HEK293 (cell line): ENCODE results near the gene ZNF618.

Source experiments
- CTCF ChIA-PET: fragments of 350-600 bp; formaldehyde crosslinking; extraction: SDS; loops from one replicate; lab custom pipeline; 2021; ENCODE audit warnings: antibody characterized with exemption; lab: Yijun Ruan, JAX
- POLR2A ChIA-PET: fragments of 300-600 bp; formaldehyde crosslinking; extraction: SDS; loops from one replicate; lab custom pipeline; 2020; ENCODE audit warnings: antibody characterized with exemption, inconsistent platforms; lab: Yijun Ruan, JAX
- H3K27ac ChIP-seq: fragments of 200-500 bp; sonication (Bioruptor generic); 2 replicates; pipeline ENCODE4 v1.5.1; 2014; ENCODE audit warnings: low read depth, low read length, control low read depth, inconsistent platforms; ENCODE audit errors: extremely low read depth
- H3K36me3 ChIP-seq, 2 experiments: fragments of 200-500 bp in 1 of 2; sonication (Bioruptor generic) in 1 of 2; 1 replicate in 1 of 2; 2 replicates in 1 of 2; pipeline ENCODE4 v1.5.1; 2014 to 2017; ENCODE audit warnings: inconsistent platforms in 2 of 2, low read length in 2 of 2; ENCODE audit not compliant: control insufficient read depth in 2 of 2, insufficient read depth in 1 of 2
- H3K4me1 ChIP-seq: fragments of 200-500 bp; sonication (Bioruptor generic); 2 replicates; pipeline ENCODE4 v1.5.1; 2014; ENCODE audit warnings: mild to moderate bottlenecking, low read length, inconsistent platforms; ENCODE audit not compliant: control insufficient read depth, insufficient read depth
- H3K4me3 ChIP-seq: 2 replicates; pipeline ENCODE4 v1.5.1; 2011; ENCODE audit warnings: low read depth, mild to moderate bottlenecking, control low read depth, low read length, moderate library complexity
- H3K9me3 ChIP-seq: fragments of 200-500 bp; sonication (Bioruptor generic); 2 replicates; pipeline ENCODE4 v1.5.1; 2014; ENCODE audit warnings: low read depth, low read length, inconsistent platforms; ENCODE audit not compliant: control insufficient read depth, insufficient read depth
- BCL6B ChIP-seq: fragments of 450-650 bp; formaldehyde crosslinking; IDR thresholded peaks from 2 replicates; pipeline ENCODE4 v1.5.1; 2017; ENCODE audit warnings: missing biosample characterization, missing genetic modification characterization
- GLI2 ChIP-seq: fragments of 450-650 bp; formaldehyde crosslinking; IDR thresholded peaks from 2 replicates; pipeline ENCODE4; 2017; ENCODE audit warnings: missing biosample characterization, missing genetic modification characterization, low read depth, borderline replicate concordance
- KLF1 ChIP-seq: fragments of 450-650 bp; formaldehyde crosslinking; IDR thresholded peaks from 2 replicates; pipeline ENCODE4 v1.5.1; 2016; ENCODE audit warnings: missing biosample characterization, missing genetic modification characterization
- KLF16 ChIP-seq: fragments of 450-650 bp; formaldehyde crosslinking; IDR thresholded peaks from 2 replicates; pipeline ENCODE4 v1.5.1; 2017; ENCODE audit warnings: missing biosample characterization, missing genetic modification characterization
- MEIS1 ChIP-seq: sonication (generic); formaldehyde crosslinking; IDR thresholded peaks from 2 replicates; pipeline ENCODE4 v1.8.1; 2022; ENCODE audit warnings: missing genetic modification reagents, mild to moderate bottlenecking, borderline replicate concordance
- YY1 ChIP-seq: fragments of 450-650 bp; formaldehyde crosslinking; IDR thresholded peaks from 2 replicates; pipeline ENCODE4 v1.5.1; 2018; ENCODE audit warnings: missing biosample characterization, missing genetic modification characterization
- ZFP3 ChIP-seq: fragments of 450-650 bp; formaldehyde crosslinking; IDR thresholded peaks from 2 replicates; pipeline ENCODE4 v1.5.1; 2016; ENCODE audit warnings: low read depth, missing biosample characterization, missing genetic modification characterization
- ZNF132 ChIP-seq: fragments of 450-650 bp; formaldehyde crosslinking; IDR thresholded peaks from 2 replicates; pipeline ENCODE4 v1.5.1; 2017; ENCODE audit warnings: missing biosample characterization, missing genetic modification characterization, borderline replicate concordance
- ZNF175 ChIP-seq: fragments of 450-650 bp; formaldehyde crosslinking; IDR thresholded peaks from 2 replicates; pipeline ENCODE4 v1.5.1; 2016; ENCODE audit warnings: missing biosample characterization, missing genetic modification characterization
- ZNF184 ChIP-seq: fragments of 450-650 bp; IDR thresholded peaks from 2 replicates; pipeline ENCODE4 v1.5.1; 2018; ENCODE audit warnings: missing biosample characterization, mild to moderate bottlenecking, missing genetic modification characterization
- ZNF2 ChIP-seq: fragments of 450-650 bp; formaldehyde crosslinking; IDR thresholded peaks from 2 replicates; pipeline ENCODE4 v1.5.1; 2016; ENCODE audit warnings: missing biosample characterization, missing genetic modification characterization
- ZNF274 ChIP-seq, 2 experiments: fragments of 200-500 bp in 1 of 2; fragments of 450-650 bp in 1 of 2; sonication (Bioruptor generic) in 1 of 2; formaldehyde crosslinking in 1 of 2; IDR thresholded peaks; 2 replicates each; pipeline versions ENCODE4 v1.5.1 to v1.6.1; 2014 to 2016; ENCODE audit warnings: borderline replicate concordance in 1 of 2, inconsistent platforms in 1 of 2, low read length in 1 of 2, missing biosample characterization in 1 of 2, missing genetic modification characterization in 1 of 2
- ZNF488 ChIP-seq: fragments of 450-650 bp; formaldehyde crosslinking; IDR thresholded peaks from 2 replicates; pipeline ENCODE4 v1.5.1; 2016; ENCODE audit warnings: missing biosample characterization, missing genetic modification characterization
- ZNF521 ChIP-seq: fragments of 450-650 bp; formaldehyde crosslinking; IDR thresholded peaks from 2 replicates; pipeline ENCODE4 v1.5.1; 2017; ENCODE audit warnings: missing biosample characterization, mild to moderate bottlenecking, missing genetic modification characterization
- ZNF530 ChIP-seq: fragments of 450-650 bp; formaldehyde crosslinking; IDR thresholded peaks from 2 replicates; pipeline ENCODE4 v1.5.1; 2016; ENCODE audit warnings: low read depth, missing biosample characterization, missing genetic modification characterization
- ZNF561 ChIP-seq: fragments of 450-650 bp; IDR thresholded peaks from 2 replicates; pipeline ENCODE4 v1.5.1; 2018; ENCODE audit warnings: missing biosample characterization, missing genetic modification characterization, borderline replicate concordance
- ZNF639 ChIP-seq: fragments of 450-650 bp; formaldehyde crosslinking; IDR thresholded peaks from 2 replicates; pipeline ENCODE4 v1.5.1; 2016; ENCODE audit warnings: missing biosample characterization, missing genetic modification characterization
- ZNF791 ChIP-seq: fragments of 450-650 bp; formaldehyde crosslinking; IDR thresholded peaks from 2 replicates; pipeline ENCODE4 v1.5.1; 2016; ENCODE audit warnings: missing biosample characterization, missing genetic modification characterization
- ZNF792 ChIP-seq: fragments of 450-650 bp; formaldehyde crosslinking; IDR thresholded peaks from 2 replicates; pipeline ENCODE4 v1.5.1; 2016; ENCODE audit warnings: missing biosample characterization, missing genetic modification characterization

The ZNF618 gene

GRCh38 chr9:114005371-114006154 lies 129.5 kb downstream of the ZNF618 start (continued):
- TF ChIP-seq ZNF488 (tag by site-specific recombination) (no peak), ZFP3 (no peak), GLI2 (tag by site-specific recombination) (no peak), ZNF2 (tag by site-specific recombination) (no peak), ZNF132 (tag by site-specific recombination) (no peak), ZNF184 (tag by site-specific recombination) (no peak), ZNF274 (IDR thresholded peaks at IDR 0.05; ENCODE audit: low read length) (no peak), ZNF274 (tag by site-specific recombination; IDR thresholded peaks at IDR 0.05; ENCODE audit: borderline replicate concordance) (no peak), ZNF561 (no peak)

GRCh38 chr9:114006155-114006550 lies 130.0 kb downstream of the ZNF618 start:
- Histone ChIP-seq H3K9me3 (no peaks in the 10 kb centered on the region), H3K36me3 (peaks cover 0 to 30% of the 10 kb centered on the region in 2 experiments; a peak in 1 of 3 replicates), H3K27ac (no peak overlapping the region), H3K4me3 (no peak overlapping the region), H3K4me1 (no peaks in the 10 kb centered on the region)
- POLR2A ChIA-PET, result no interaction called here
- CTCF ChIA-PET, result no interaction called here
- TF ChIP-seq ZNF175 (tag by site-specific recombination) (no peak), KLF16 (tag by site-specific recombination) (no peak), ZNF530 (no peak), ZNF792 (tag by site-specific recombination) (no peak), BCL6B (tag by site-specific recombination) (no peak), ZNF521 (no peak)

GRCh38 chr9:114006931-114007691 lies 131.0 kb downstream of the ZNF618 start:
- H3K36me3 ChIP-seq, result peaks cover 0 to 31% of the 10 kb centered on the region in 2 experiments; a peak in 1 of 3 replicates
- TF ChIP-seq MEIS1 (no peak), KLF1 (tag by site-specific recombination) (no peak), YY1 (tag by site-specific recombination) (no peak), ZNF561 (no peak), ZNF639 (tag by site-specific recombination) (no peak), ZNF791 (tag by site-specific recombination) (no peak)
- no peaks in the 10 kb centered on the region for H3K9me3 ChIP-seq
- no peaks in the 10 kb centered on the region for H3K4me1 ChIP-seq
- no peak overlapping the region for H3K27ac ChIP-seq
- ChIA-PET CTCF (no interaction called here), POLR2A (no interaction called here)
- no peak overlapping the region for H3K4me3 ChIP-seq
